ENCODE measurements around the gene POLH.
A peak's percentile ranks its signal among the peaks of the same experiment; 100 is the strongest.

- peak in 2 of 3 donors; percentile 6 to 45 for TF ChIP-seq POLR2AphosphoS5 (IDR thresholded peaks at IDR 0.05)
- peak in 1 of 2 donors; percentile 57 for TF ChIP-seq POLR2A (IDR thresholded peaks at IDR 0.05)
Measured at GRCh38 chr6:43629505-43630300, 53.7 kb downstream of the POLH start.
